GM23338 (cell line): ENCODE measurements around the gene SIGLEC9. TPM values are rescaled to one million over a fixed set of nuclear protein-coding genes. Genes with fewer than 3 reads are reported as not detected.

Source experiments
- ATAC-seq: fragments of 200-7000 bp; cut with Tn5 transposase; 3 replicates; pipeline ENCODE4 v1.9.1; 2020
- DNase-seq: peaks from one replicate; pipeline ENCODE4 v3.0.0-alpha.2; 2015; ENCODE audit warnings: low spot score
- H2AFZ ChIP-seq: fragments of 200-600 bp; sonication (generic); 2 replicates; pipeline ENCODE4 v1.8.0; 2016; ENCODE audit warnings: antibody characterized with exemption, mild to moderate bottlenecking, moderate library complexity
- H3F3A ChIP-seq: fragments of 200-600 bp; sonication (generic); replicated peaks from 2 replicates; pipeline ENCODE4 v1.8.0; 2017; ENCODE audit warnings: antibody characterized with exemption, mixed run types, low read depth
- H3K27ac ChIP-seq: fragments of 200-600 bp; sonication (generic); 2 replicates; pipeline ENCODE4 v1.6.1; 2016; ENCODE audit warnings: low read depth
- H3K27me3 ChIP-seq: fragments of 200-600 bp; sonication (generic); 2 replicates; pipeline ENCODE4 v1.8.0; 2016; ENCODE audit warnings: mild to moderate bottlenecking, mixed run types, moderate library complexity; ENCODE audit not compliant: insufficient read depth
- H3K36me3 ChIP-seq: fragments of 200-600 bp; sonication (generic); 2 replicates; pipeline ENCODE4 v1.8.0; 2016; ENCODE audit warnings: mild to moderate bottlenecking; ENCODE audit not compliant: insufficient read depth
- H3K4me1 ChIP-seq: fragments of 200-600 bp; sonication (generic); 2 replicates; pipeline ENCODE4 v1.8.0; 2016; ENCODE audit warnings: mild to moderate bottlenecking, moderate library complexity; ENCODE audit not compliant: insufficient read depth
- H3K4me2 ChIP-seq: fragments of 200-600 bp; sonication (generic); 2 replicates; pipeline ENCODE4 v1.7.1; 2017; ENCODE audit warnings: mixed run types
- H3K4me3 ChIP-seq: fragments of 200-600 bp; sonication (generic); 2 replicates; pipeline ENCODE4 v1.6.1; 2016; ENCODE audit warnings: mixed run types
- H3K79me2 ChIP-seq: fragments of 200-600 bp; sonication (generic); replicated peaks from 2 replicates; pipeline ENCODE4 v1.8.0; 2017; ENCODE audit warnings: mild to moderate bottlenecking; ENCODE audit not compliant: insufficient read depth
- H3K9me2 ChIP-seq: fragments of 200-600 bp; sonication (generic); 2 replicates; pipeline ENCODE4 v1.8.0; 2017; ENCODE audit not compliant: insufficient read depth
- H4K20me1 ChIP-seq: fragments of 200-600 bp; sonication (generic); replicated peaks from 2 replicates; pipeline ENCODE4 v1.8.0; 2017; ENCODE audit warnings: mild to moderate bottlenecking; ENCODE audit not compliant: insufficient read depth
- H3K27ac Mint-ChIP-seq: 2 replicates; pipeline ENCODE4 v1.8.0; 2020; ENCODE audit warnings: inconsistent platforms, mild to moderate bottlenecking, moderate library complexity, mixed read lengths
- H3K27me3 Mint-ChIP-seq: 3 replicates; pipeline ENCODE4 v1.8.0; 2022; ENCODE audit warnings: low read depth, mild to moderate bottlenecking, moderate library complexity, mixed read lengths, inconsistent platforms; ENCODE audit not compliant: insufficient read depth, poor library complexity
- H3K36me3 Mint-ChIP-seq: 3 replicates; pipeline ENCODE4 v1.8.0; 2021; ENCODE audit warnings: low read depth, mild to moderate bottlenecking, inconsistent platforms, moderate library complexity, mixed read lengths
- H3K4me1 Mint-ChIP-seq: 3 replicates; pipeline ENCODE4 v1.8.0; 2020; ENCODE audit warnings: mild to moderate bottlenecking, inconsistent platforms, mixed read lengths
- H3K4me3 Mint-ChIP-seq: 3 replicates; pipeline ENCODE4 v1.8.0; 2021; ENCODE audit warnings: moderate library complexity, mild to moderate bottlenecking, inconsistent platforms, mixed read lengths
- H3K9me3 Mint-ChIP-seq: 3 replicates; pipeline ENCODE4 v1.8.0; 2020; ENCODE audit warnings: moderate library complexity, mild to moderate bottlenecking, inconsistent platforms, mixed read lengths
- CREB1 ChIP-seq: fragments of 250-450 bp; sonication (Bioruptor Pico); IDR thresholded peaks from 2 replicates; pipeline ENCODE4 v1.5.0; 2020; ENCODE audit warnings: low read depth, mild to moderate bottlenecking, moderate library complexity
- CTCF ChIP-seq, 2 experiments: fragments of 200-600 bp in 1 of 2; sonication (generic) in 1 of 2; conservative IDR thresholded peaks; 2 replicates each; pipeline versions ENCODE4 v1.5.1 to v1.6.1; 2016 to 2017; ENCODE audit warnings: antibody characterized with exemption in 2 of 2, low read depth in 2 of 2, mild to moderate bottlenecking in 2 of 2, moderate library complexity in 1 of 2
- EZH2 ChIP-seq: fragments of 200-600 bp; sonication (generic); IDR thresholded peaks from one replicate; pipeline ENCODE4 v1.8.0; 2017; ENCODE audit warnings: antibody characterized with exemption, mild to moderate bottlenecking, low read depth; ENCODE audit not compliant: unreplicated experiment
- EZH2phosphoT487 ChIP-seq: fragments of 200-600 bp; sonication (generic); IDR thresholded peaks from one replicate; pipeline ENCODE4 v1.8.1; 2018; ENCODE audit warnings: antibody characterized with exemption; ENCODE audit not compliant: unreplicated experiment
- JUNB ChIP-seq: IDR thresholded peaks from one replicate; pipeline ENCODE4 v1.6.1; 2016; ENCODE audit warnings: antibody characterized with exemption; ENCODE audit not compliant: unreplicated experiment
- NANOG ChIP-seq: IDR thresholded peaks from 2 replicates; pipeline ENCODE4 v1.6.1; 2016; ENCODE audit warnings: antibody characterized with exemption, borderline replicate concordance
- POLR2AphosphoS5 ChIP-seq: IDR thresholded peaks from 2 replicates; pipeline ENCODE4 v1.6.1; 2016; ENCODE audit warnings: antibody characterized with exemption, low read depth
- STAT1 ChIP-seq: IDR thresholded peaks from one replicate; pipeline ENCODE4 v1.6.1; 2016; ENCODE audit warnings: antibody characterized with exemption; ENCODE audit not compliant: unreplicated experiment
- ZNF462 ChIP-seq: fragments of 250-450 bp; sonication (Bioruptor Pico); IDR thresholded peaks from 2 replicates; pipeline ENCODE4 v1.5.0; 2020; ENCODE audit warnings: mild to moderate bottlenecking, moderate library complexity
- polyA plus RNA-seq: library from polyadenylated mRNA; unstranded; fragments of >200 nt; fragmentation: Nextera tagmentation; extraction: Ambion mirVana; gene quantifications from 2 replicates; pipeline ENCODE4 v1.2.1, GENCODE V29; 2016
- total RNA-seq: library from RNA; depleted of rRNA; stranded (reverse); fragments of >200 nt; shearing (Covaris generic); gene quantifications from 2 replicates; pipeline ENCODE4 v1.2.3, GENCODE V29; 2014
- TF ChIP-seq, protein P1 (sequence below): IDR thresholded peaks from 2 replicates; pipeline ENCODE4 v1.6.1; 2016; ENCODE audit warnings: antibody characterized with exemption

Gene SIGLEC9
- total and polyA plus RNA-seq, 2 experiments from 2014 or later = not detected

- H3K79me2 ChIP-seq = no peaks in the 10 kb centered on the region
- no peak overlapping the region for H3K4me2 ChIP-seq
- H3K4me3 ChIP-seq = no peak overlapping the region
- Mint-ChIP-seq H3K36me3 (no peaks in the 10 kb centered on the region; the same call in 2 of the 3 replicates), H3K27me3 (peaks cover 20% of the 10 kb centered on the region), H3K4me1 (peaks cover 34% of the 10 kb centered on the region), H3K9me3 (no peaks in the 10 kb centered on the region), H3K27ac (no peak overlapping the region), H3K4me3 (no peak overlapping the region)
- TF ChIP-seq STAT1 = no peak
- no peak for TF ChIP-seq CTCF (conservative IDR thresholded peaks at IDR 0.05; ENCODE audit: low read depth in 2 of 2)
- no peak for TF ChIP-seq CREB1 (CRISPR knock-in tag)
- no peak for TF ChIP-seq NANOG
- TF ChIP-seq, protein P1, sequence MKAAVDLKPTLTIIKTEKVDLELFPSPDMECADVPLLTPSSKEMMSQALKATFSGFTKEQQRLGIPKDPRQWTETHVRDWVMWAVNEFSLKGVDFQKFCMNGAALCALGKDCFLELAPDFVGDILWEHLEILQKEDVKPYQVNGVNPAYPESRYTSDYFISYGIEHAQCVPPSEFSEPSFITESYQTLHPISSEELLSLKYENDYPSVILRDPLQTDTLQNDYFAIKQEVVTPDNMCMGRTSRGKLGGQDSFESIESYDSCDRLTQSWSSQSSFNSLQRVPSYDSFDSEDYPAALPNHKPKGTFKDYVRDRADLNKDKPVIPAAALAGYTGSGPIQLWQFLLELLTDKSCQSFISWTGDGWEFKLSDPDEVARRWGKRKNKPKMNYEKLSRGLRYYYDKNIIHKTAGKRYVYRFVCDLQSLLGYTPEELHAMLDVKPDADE = no peak
- TF ChIP-seq EZH2phosphoT487 = no peak
- no peak for TF ChIP-seq POLR2AphosphoS5
- TF ChIP-seq ZNF462 (CRISPR knock-in tag) = no peak
- TF ChIP-seq EZH2 = no peak
- TF ChIP-seq JUNB = no peak
- H3K36me3 ChIP-seq = no peaks in the 10 kb centered on the region
- H2AFZ ChIP-seq = no peak overlapping the region
- H3F3A ChIP-seq = no peaks in the 10 kb centered on the region
- H3K27me3 ChIP-seq = no peaks in the 10 kb centered on the region
- peaks cover 5% of the 10 kb centered on the region; the same call in 1 of the 2 replicates for H3K4me1 ChIP-seq
- H3K27ac ChIP-seq = no peak overlapping the region
- H4K20me1 ChIP-seq = no peaks in the 10 kb centered on the region
- H3K9me2 ChIP-seq = no peaks in the 10 kb centered on the region
- ATAC-seq (no peak), DNase-seq (no peak)
Observed at GRCh38 chr19:51090471-51090870, 34.2 kb upstream of the SIGLEC9 start.
